ENCODE results near the gene MUC2.

Gene MUC2

DNA sequence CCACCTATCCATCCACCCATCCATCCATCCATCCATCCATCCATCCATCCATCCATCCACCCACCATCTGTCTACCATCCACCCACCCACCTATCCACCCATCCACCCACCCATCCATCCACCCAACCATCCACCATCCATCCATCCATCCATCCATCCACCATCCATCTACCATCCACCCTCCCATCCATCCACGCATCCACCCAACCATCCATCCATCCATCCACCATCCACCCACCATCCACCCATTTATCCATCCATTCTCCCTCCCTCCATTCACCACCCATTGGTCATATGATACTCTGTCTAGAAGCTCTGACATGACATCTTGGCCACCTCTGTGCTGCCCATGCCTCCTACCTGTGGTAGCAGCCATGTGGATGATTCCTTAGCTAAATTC is 31.7 kb downstream of the MUC2 start:
- Histone ChIP-seq H3K9me3 (ENCODE audit: control extremely low read depth in 1 of 5, control insufficient read depth in 4 of 5, insufficient read depth in 2 of 5, low read depth in 1 of 5, low read length in 4 of 5) (no peaks in the 10 kb centered on the region), H3K36me3 (ENCODE audit: control insufficient read depth in 4 of 4, insufficient read depth in 4 of 4, low read length in 3 of 4) (no peaks in the 10 kb centered on the region), H3K4me1 (ENCODE audit: control extremely low read depth in 1 of 4, control insufficient read depth in 4 of 4, insufficient read depth in 4 of 4, low read length in 3 of 4) (no peaks in the 10 kb centered on the region), H3K27ac (ENCODE audit: insufficient read depth in 1 of 2, low read depth in 1 of 2, low read length in 2 of 2, poor library complexity in 1 of 2, severe bottlenecking in 2 of 2) (no peak overlapping the region), H3K27me3 (replicated peaks in 2 of 5; ENCODE audit: control insufficient read depth in 4 of 5, insufficient read depth in 5 of 5, low read length in 4 of 5) (peaks cover 0 to 2% (median 0%) of the 10 kb centered on the region in 5 experiments), H3K4me3 (ENCODE audit: control insufficient read depth in 1 of 7, extremely low read depth in 1 of 7, insufficient read depth in 4 of 7, low read depth in 2 of 7, low read length in 6 of 7) (no peak overlapping the region)
- no peak for DNase-seq
- ChIA-PET POLR2A (no interaction called here), CTCF (interaction anchor here (1.1 kb wide), 1 partner anchor 29 kb away, joined by 3 read pairs; no protein-coding TSS in a partner anchor)
- WGBS (ENCODE audit: insufficient coverage), result 67% methylated on average over 1 of the region's 1 CpG

DNA sequence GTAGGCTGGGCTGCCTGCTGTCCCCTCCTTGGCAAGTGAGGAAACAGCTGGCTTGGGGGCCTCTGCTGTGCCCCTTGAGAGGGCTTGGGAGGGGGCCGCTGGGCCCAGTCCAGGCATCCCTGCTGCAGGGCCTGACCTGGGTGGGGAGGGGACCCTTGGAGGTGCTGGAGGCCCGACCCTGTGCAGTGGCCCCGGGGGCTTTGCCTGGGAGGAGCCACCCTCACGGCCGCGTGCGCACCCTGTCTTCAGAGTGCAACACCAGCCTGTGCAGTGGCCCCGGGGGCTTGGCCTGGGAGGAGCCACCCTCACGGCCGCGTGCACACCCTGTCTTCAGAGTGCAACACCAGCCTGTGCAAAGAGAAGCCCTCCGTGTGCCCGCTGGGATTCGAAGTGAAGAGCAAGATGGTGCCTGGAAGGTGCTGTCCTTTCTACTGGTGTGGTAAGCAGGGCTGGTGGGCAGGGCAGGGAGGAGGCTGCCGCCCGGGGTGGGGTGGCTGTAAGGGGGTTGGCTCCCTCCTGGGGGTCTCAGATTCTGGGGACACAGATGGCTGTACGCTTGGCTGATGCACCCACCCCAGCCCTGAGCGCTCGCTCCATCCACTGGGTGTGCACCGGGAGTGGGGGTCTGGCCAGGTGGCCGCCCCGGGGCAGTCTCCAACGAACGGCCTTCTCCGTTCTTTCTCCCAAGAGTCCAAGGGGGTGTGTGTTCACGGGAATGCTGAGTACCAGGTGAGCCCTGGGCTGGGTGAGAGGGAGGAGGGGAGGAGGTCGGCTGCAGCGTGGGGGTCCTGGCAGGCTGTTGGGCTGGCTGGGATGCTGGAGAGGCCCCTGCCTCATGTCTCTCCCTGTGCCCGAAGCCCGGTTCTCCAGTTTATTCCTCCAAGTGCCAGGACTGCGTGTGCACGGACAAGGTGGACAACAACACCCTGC is 32.9 kb downstream of the MUC2 start:
- POLR2A ChIA-PET, result no interaction called here
- H3K27ac ChIP-seq (ENCODE audit: insufficient read depth in 1 of 2, low read depth in 1 of 2, low read length in 2 of 2, poor library complexity in 1 of 2, severe bottlenecking in 2 of 2), result no peak overlapping the region
- WGBS (ENCODE audit: insufficient coverage), result 94% methylated on average over 21 of the region's 32 CpGs
- H3K4me1 ChIP-seq (ENCODE audit: control extremely low read depth in 1 of 4, control insufficient read depth in 4 of 4, insufficient read depth in 4 of 4, low read length in 3 of 4), result no peaks in the 10 kb centered on the region
- no peak for DNase-seq
- no peaks in the 10 kb centered on the region for H3K9me3 ChIP-seq (ENCODE audit: control extremely low read depth in 1 of 5, control insufficient read depth in 4 of 5, insufficient read depth in 2 of 5, low read depth in 1 of 5, low read length in 4 of 5)
- CTCF ChIA-PET, result interaction anchor here (1.1 kb wide), 1 partner anchor 28 kb away, joined by 3 read pairs; no protein-coding TSS in a partner anchor
- H3K4me3 ChIP-seq (ENCODE audit: control insufficient read depth in 1 of 7, extremely low read depth in 1 of 7, insufficient read depth in 4 of 7, low read depth in 2 of 7, low read length in 6 of 7), result no peak overlapping the region
- no peaks in the 10 kb centered on the region for H3K36me3 ChIP-seq (ENCODE audit: control insufficient read depth in 4 of 4, insufficient read depth in 4 of 4, low read length in 3 of 4)
- H3K27me3 ChIP-seq (replicated peaks in 2 of 5; ENCODE audit: control insufficient read depth in 4 of 5, insufficient read depth in 5 of 5, low read length in 4 of 5), result peaks cover 0 to 2% (median 0%) of the 10 kb centered on the region in 5 experiments

DNA sequence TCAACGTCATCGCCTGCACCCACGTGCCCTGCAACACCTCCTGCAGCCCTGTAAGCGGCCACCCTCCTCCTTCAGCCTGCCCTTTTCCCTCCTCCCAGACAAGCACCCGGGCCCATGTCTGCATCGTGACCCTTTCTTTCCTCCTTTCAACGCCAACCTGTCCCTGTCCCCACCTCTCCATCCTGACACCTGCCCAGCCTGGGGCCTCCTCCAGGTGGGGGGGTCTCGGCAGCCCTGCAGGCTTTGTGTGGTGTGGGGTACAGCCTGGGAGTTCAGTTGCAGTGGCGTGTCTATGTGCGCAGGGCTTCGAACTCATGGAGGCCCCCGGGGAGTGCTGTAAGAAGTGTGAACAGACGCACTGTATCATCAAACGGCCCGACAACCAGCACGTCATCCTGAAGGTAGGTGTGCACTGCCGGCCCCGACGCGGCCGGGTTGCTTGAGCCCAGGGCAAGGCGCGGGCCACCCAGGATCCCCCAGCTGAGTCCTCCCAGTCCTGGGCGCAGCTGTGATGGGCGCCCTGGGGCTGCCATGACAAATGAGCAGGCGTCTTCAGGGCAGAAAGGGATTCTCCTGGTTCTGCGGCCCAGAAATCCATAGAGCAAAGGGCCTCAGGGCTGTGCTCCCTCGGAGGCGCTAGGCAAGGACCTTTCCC is 33.7 kb downstream of the MUC2 start:
- 92% methylated on average over 26 of the region's 29 CpGs for WGBS (ENCODE audit: insufficient coverage)
- POLR2A ChIA-PET, result no interaction called here

DNA sequence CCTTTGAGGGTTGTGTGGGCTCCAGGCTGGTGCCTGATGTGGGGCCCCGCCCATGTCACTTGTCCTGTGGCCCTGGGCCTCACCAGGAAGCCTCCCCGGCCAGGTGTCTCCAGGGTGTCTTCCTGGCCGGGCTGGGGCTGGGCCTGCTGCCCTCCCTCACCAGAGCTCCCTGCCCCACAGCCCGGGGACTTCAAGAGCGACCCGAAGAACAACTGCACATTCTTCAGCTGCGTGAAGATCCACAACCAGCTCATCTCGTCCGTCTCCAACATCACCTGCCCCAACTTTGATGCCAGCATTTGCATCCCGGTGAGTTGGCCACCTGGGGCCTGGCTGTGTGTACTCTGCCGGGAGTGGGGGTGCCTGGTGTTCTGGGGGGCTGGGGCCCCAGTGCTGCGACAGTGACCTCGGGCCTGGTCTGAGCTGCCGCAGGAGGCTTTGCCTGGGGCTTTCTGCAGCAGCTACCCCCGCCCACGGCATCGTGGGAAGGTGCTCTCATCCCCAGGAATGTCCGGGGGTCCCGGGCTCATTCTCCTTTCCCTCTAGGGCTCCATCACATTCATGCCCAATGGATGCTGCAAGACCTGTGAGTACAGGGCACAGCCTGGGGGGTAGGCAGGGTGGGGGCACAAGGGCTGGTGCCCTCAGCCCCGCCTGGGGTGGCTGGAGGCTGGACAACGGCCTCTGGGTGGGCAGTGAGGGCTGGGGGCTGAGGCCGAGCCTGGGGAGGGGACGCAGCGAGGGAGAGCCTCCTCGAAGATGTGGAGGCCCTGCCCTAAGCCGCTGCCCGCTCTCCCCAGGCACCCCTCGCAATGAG is 34.6 kb downstream of the MUC2 start:
- no peaks in the 10 kb centered on the region for H3K36me3 ChIP-seq (ENCODE audit: control insufficient read depth in 4 of 4, insufficient read depth in 4 of 4, low read length in 3 of 4)
- 90% methylated on average over 26 of the region's 28 CpGs for WGBS (ENCODE audit: insufficient coverage)
- no peak overlapping the region for H3K4me3 ChIP-seq (ENCODE audit: control insufficient read depth in 1 of 7, extremely low read depth in 1 of 7, insufficient read depth in 4 of 7, low read depth in 2 of 7, low read length in 6 of 7)
- no peaks in the 10 kb centered on the region for H3K9me3 ChIP-seq (ENCODE audit: control extremely low read depth in 1 of 5, control insufficient read depth in 4 of 5, insufficient read depth in 2 of 5, low read depth in 1 of 5, low read length in 4 of 5)
- H3K4me1 ChIP-seq (ENCODE audit: control extremely low read depth in 1 of 4, control insufficient read depth in 4 of 4, insufficient read depth in 4 of 4, low read length in 3 of 4), result no peaks in the 10 kb centered on the region
- POLR2A ChIA-PET, result no interaction called here
- CTCF ChIA-PET, result no interaction called here
- no peak for DNase-seq
- H3K27me3 ChIP-seq (replicated peaks in 2 of 5; ENCODE audit: control insufficient read depth in 4 of 5, insufficient read depth in 5 of 5, low read length in 4 of 5), result peaks cover 0 to 2% (median 0%) of the 10 kb centered on the region in 5 experiments
- H3K27ac ChIP-seq (ENCODE audit: insufficient read depth in 1 of 2, low read depth in 1 of 2, low read length in 2 of 2, poor library complexity in 1 of 2, severe bottlenecking in 2 of 2), result no peak overlapping the region

More for the DNA sequence above, 33.7 kb downstream of the MUC2 start:
- no peak overlapping the region for H3K4me3 ChIP-seq (ENCODE audit: control insufficient read depth in 1 of 7, extremely low read depth in 1 of 7, insufficient read depth in 4 of 7, low read depth in 2 of 7, low read length in 6 of 7)
- no peak overlapping the region for H3K27ac ChIP-seq (ENCODE audit: insufficient read depth in 1 of 2, low read depth in 1 of 2, low read length in 2 of 2, poor library complexity in 1 of 2, severe bottlenecking in 2 of 2)
- DNase-seq, result no peak
- peaks cover 0 to 2% (median 0%) of the 10 kb centered on the region in 5 experiments for H3K27me3 ChIP-seq (replicated peaks in 2 of 5; ENCODE audit: control insufficient read depth in 4 of 5, insufficient read depth in 5 of 5, low read length in 4 of 5)
- CTCF ChIA-PET, result no interaction called here
- H3K36me3 ChIP-seq (ENCODE audit: control insufficient read depth in 4 of 4, insufficient read depth in 4 of 4, low read length in 3 of 4), result no peaks in the 10 kb centered on the region
- H3K9me3 ChIP-seq (ENCODE audit: control extremely low read depth in 1 of 5, control insufficient read depth in 4 of 5, insufficient read depth in 2 of 5, low read depth in 1 of 5, low read length in 4 of 5), result no peaks in the 10 kb centered on the region
- no peaks in the 10 kb centered on the region for H3K4me1 ChIP-seq (ENCODE audit: control extremely low read depth in 1 of 4, control insufficient read depth in 4 of 4, insufficient read depth in 4 of 4, low read length in 3 of 4)

DNA sequence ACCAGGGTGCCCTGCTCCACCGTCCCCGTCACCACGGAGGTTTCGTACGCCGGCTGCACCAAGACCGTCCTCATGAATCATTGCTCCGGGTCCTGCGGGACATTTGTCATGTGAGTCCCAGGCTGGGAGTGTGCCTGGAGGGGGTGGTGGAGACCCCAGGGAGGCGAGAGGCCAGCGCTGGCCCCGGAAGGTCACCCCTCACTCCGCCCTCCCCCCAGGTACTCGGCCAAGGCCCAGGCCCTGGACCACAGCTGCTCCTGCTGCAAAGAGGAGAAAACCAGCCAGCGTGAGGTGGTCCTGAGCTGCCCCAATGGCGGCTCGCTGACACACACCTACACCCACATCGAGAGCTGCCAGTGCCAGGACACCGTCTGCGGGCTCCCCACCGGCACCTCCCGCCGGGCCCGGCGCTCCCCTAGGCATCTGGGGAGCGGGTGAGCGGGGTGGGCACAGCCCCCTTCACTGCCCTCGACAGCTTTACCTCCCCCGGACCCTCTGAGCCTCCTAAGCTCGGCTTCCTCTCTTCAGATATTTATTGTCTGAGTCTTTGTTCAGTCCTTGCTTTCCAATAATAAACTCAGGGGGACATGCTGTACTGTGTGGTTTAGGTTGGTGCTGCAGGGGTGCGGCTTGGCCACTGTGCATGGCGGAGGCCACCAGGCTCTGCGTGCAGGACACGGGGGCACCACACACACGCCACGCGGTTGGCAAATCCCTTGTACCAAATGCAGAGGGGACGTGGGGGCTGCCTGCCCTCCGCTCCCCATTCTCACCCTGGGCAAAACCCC is 35.4 kb downstream of the MUC2 start:
- no peaks in the 10 kb centered on the region for H3K9me3 ChIP-seq (ENCODE audit: control extremely low read depth in 1 of 5, control insufficient read depth in 4 of 5, insufficient read depth in 2 of 5, low read depth in 1 of 5, low read length in 4 of 5)
- H3K4me3 ChIP-seq (ENCODE audit: control insufficient read depth in 1 of 7, extremely low read depth in 1 of 7, insufficient read depth in 4 of 7, low read depth in 2 of 7, low read length in 6 of 7), result no peak overlapping the region
- H3K36me3 ChIP-seq (ENCODE audit: control insufficient read depth in 4 of 4, insufficient read depth in 4 of 4, low read length in 3 of 4), result no peaks in the 10 kb centered on the region
- ChIA-PET POLR2A (no interaction called here), CTCF (no interaction called here)
- no peak for DNase-seq
- no peak overlapping the region for H3K27ac ChIP-seq (ENCODE audit: insufficient read depth in 1 of 2, low read depth in 1 of 2, low read length in 2 of 2, poor library complexity in 1 of 2, severe bottlenecking in 2 of 2)
- H3K27me3 ChIP-seq (replicated peaks in 2 of 5; ENCODE audit: control insufficient read depth in 4 of 5, insufficient read depth in 5 of 5, low read length in 4 of 5), result peaks cover 0 to 2% (median 0%) of the 10 kb centered on the region in 5 experiments
- WGBS (ENCODE audit: insufficient coverage), result 92% methylated on average over 30 of the region's 39 CpGs
- H3K4me1 ChIP-seq (ENCODE audit: control extremely low read depth in 1 of 4, control insufficient read depth in 4 of 4, insufficient read depth in 4 of 4, low read length in 3 of 4), result no peaks in the 10 kb centered on the region

DNA sequence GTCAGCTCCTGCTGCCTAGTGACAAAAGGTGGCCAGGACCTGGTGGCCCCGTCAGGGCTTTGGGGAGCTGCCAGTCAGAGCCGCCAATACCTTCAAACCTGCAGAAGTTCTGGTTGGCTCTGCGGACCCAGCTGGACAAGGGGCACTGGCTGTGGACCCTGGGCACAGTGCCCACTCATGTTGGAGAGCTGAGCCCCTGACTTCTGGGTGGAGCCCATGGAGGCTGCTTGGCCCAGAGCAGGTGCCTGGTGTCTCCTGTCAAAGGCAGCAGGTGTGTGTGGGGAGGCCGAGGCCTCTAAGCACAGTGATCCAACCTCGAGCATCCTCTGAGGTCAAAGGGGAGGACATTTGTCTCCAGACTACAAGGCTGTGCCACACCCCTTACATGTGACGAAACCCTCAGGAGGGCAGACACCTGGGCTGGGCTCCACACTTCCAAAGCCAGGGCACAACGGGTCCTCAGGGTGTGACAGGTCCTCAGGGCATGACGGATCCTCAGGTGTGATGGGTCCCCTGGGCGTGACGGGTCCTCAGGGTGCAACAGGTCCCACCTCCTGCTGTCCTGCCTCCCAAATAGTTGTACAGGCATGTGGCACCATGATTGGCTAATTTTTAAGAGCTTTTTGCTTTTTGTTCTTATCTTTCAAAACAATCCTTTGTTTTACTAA is 37.0 kb downstream of the MUC2 start:
- Histone ChIP-seq H3K4me1 (ENCODE audit: control extremely low read depth in 1 of 4, control insufficient read depth in 4 of 4, insufficient read depth in 4 of 4, low read length in 3 of 4) (no peaks in the 10 kb centered on the region), H3K27ac (ENCODE audit: insufficient read depth in 1 of 2, low read depth in 1 of 2, low read length in 2 of 2, poor library complexity in 1 of 2, severe bottlenecking in 2 of 2) (no peak overlapping the region), H3K4me3 (ENCODE audit: control insufficient read depth in 1 of 7, extremely low read depth in 1 of 7, insufficient read depth in 4 of 7, low read depth in 2 of 7, low read length in 6 of 7) (no peak overlapping the region), H3K36me3 (ENCODE audit: control insufficient read depth in 4 of 4, insufficient read depth in 4 of 4, low read length in 3 of 4) (no peaks in the 10 kb centered on the region), H3K9me3 (ENCODE audit: control extremely low read depth in 1 of 5, control insufficient read depth in 4 of 5, insufficient read depth in 2 of 5, low read depth in 1 of 5, low read length in 4 of 5) (no peaks in the 10 kb centered on the region), H3K27me3 (replicated peaks in 2 of 5; ENCODE audit: control insufficient read depth in 4 of 5, insufficient read depth in 5 of 5, low read length in 4 of 5) (peaks cover 0 to 2% (median 0%) of the 10 kb centered on the region in 5 experiments)
- POLR2A ChIA-PET, result no interaction called here
- WGBS (ENCODE audit: insufficient coverage), result 90% methylated on average over 10 of the region's 10 CpGs
- DNase-seq, result no peak
- CTCF ChIA-PET, result no interaction called here

Data from common myeloid progenitor, CD34-positive (primary cell).